ENCODE data around the gene TSPYL1. TPM values are rescaled to one million over a fixed set of nuclear protein-coding genes. Genes with fewer than 3 reads are reported as not detected.

Gene TSPYL1
- total RNA-seq, 4 donors from 2014 or later, result 87.6 to 169 (median 123) TPM

GRCh38 chr6:116314878-116315277 is 35.1 kb upstream of the TSPYL1 start:
- Histone ChIP-seq H3K27ac (no peak overlapping the region), H3K9me3 (no peaks in the 10 kb centered on the region), H3K36me3 (no peaks in the 10 kb centered on the region), H3K4me1 (peaks cover 0 to 5% of the 10 kb centered on the region in 2 donors), H3K4me3 (replicated peaks in 1 of 3) (no peak overlapping the region), H3K27me3 (no peaks in the 10 kb centered on the region)
- DNase-seq, result no peak
- TF ChIP-seq POLR2A (IDR thresholded peaks at IDR 0.05) (no peak), CTCF (IDR thresholded peaks at IDR 0.05) (no peak)
- intact Hi-C loops (cut with DNase I), result no loop called here

GRCh38 chr6:116314218-116314617 is 34.5 kb upstream of the TSPYL1 start:
- TF ChIP-seq CTCF (IDR thresholded peaks at IDR 0.05), result no peak
- no peak for TF ChIP-seq POLR2A (IDR thresholded peaks at IDR 0.05)
- Histone ChIP-seq H3K27me3 (no peaks in the 10 kb centered on the region), H3K4me1 (peaks cover 0 to 5% of the 10 kb centered on the region in 2 donors), H3K9me3 (no peaks in the 10 kb centered on the region), H3K4me3 (replicated peaks in 1 of 3) (no peak overlapping the region), H3K27ac (no peak overlapping the region), H3K36me3 (no peaks in the 10 kb centered on the region)
- DNase-seq, result no peak
- intact Hi-C loops (cut with DNase I), result no loop called here

- Histone ChIP-seq H3K4me3 (replicated peaks in 1 of 3) (no peak overlapping the region), H3K4me1 (peaks cover 0 to 5% of the 10 kb centered on the region in 2 donors), H3K27me3 (no peaks in the 10 kb centered on the region), H3K27ac (no peak overlapping the region), H3K9me3 (no peaks in the 10 kb centered on the region), H3K36me3 (no peaks in the 10 kb centered on the region)
- no peak for DNase-seq
- intact Hi-C loops (cut with DNase I), result no loop called here
- WGBS, 2 donors, result 85 to 90% methylated on average over 2 of the region's 2 CpGs
- TF ChIP-seq CTCF (IDR thresholded peaks at IDR 0.05), result no peak
- no peak for TF ChIP-seq POLR2A (IDR thresholded peaks at IDR 0.05)
These were observed 33.5 kb upstream of the TSPYL1 start for GRCh38 chr6:116313101-116313776.

- H3K4me3 ChIP-seq (replicated peaks in 1 of 3), result no peak overlapping the region
- no peaks in the 10 kb centered on the region for H3K36me3 ChIP-seq
- peaks cover 0 to 2% of the 10 kb centered on the region in 2 donors for H3K4me1 ChIP-seq
- WGBS, 2 donors, result 46 to 48% methylated on average over 2 of the region's 2 CpGs
- no peak overlapping the region for H3K27ac ChIP-seq
- intact Hi-C loops (cut with DNase I), result no loop called here
- H3K27me3 ChIP-seq, result no peaks in the 10 kb centered on the region
- no peaks in the 10 kb centered on the region for H3K9me3 ChIP-seq
- TF ChIP-seq POLR2A (IDR thresholded peaks at IDR 0.05), result no peak
- no peak for TF ChIP-seq CTCF (IDR thresholded peaks at IDR 0.05)
- no peak for DNase-seq
These were observed 29.9 kb upstream of the TSPYL1 start for GRCh38 chr6:116309657-116310056.

- intact Hi-C loops (cut with DNase I), result no loop called here
- Histone ChIP-seq H3K27me3 (no peaks in the 10 kb centered on the region), H3K27ac (no peak overlapping the region), H3K4me1 (no peaks in the 10 kb centered on the region), H3K9me3 (no peaks in the 10 kb centered on the region), H3K36me3 (no peaks in the 10 kb centered on the region), H3K4me3 (replicated peaks in 1 of 3) (no peak overlapping the region)
- DNase-seq, result no peak
- TF ChIP-seq CTCF (IDR thresholded peaks at IDR 0.05) (no peak), POLR2A (IDR thresholded peaks at IDR 0.05) (no peak)
These were observed 29.3 kb upstream of the TSPYL1 start for GRCh38 chr6:116309001-116309400.

Data from thyroid gland (tissue), 4 donors.